Measurements from ENCODE around the gene CTNND2.

The CTNND2 gene

GRCh38 chr5:11153670-11154382 lies 750.4 kb downstream of the CTNND2 start:
- no peak for DNase-seq (ENCODE audit: low spot score)
- no peak for TF ChIP-seq CTCF (IDR thresholded peaks at IDR 0.05; ENCODE audit: borderline replicate concordance, control extremely low read depth, extremely low read depth, insufficient read depth, missing control alignments)
- in situ Hi-C loops (cut with MboI; ENCODE audit: low sequenced_read_pairs, unreplicated experiment), result no loop called here

- no peak for DNase-seq (ENCODE audit: low spot score)
- in situ Hi-C loops (cut with MboI; ENCODE audit: low sequenced_read_pairs, unreplicated experiment), result no loop called here
- TF ChIP-seq CTCF (IDR thresholded peaks at IDR 0.05; ENCODE audit: borderline replicate concordance, control extremely low read depth, extremely low read depth, insufficient read depth, missing control alignments), result no peak
These were observed 751.9 kb downstream of the CTNND2 start for GRCh38 chr5:11152368-11152767.

- no peak for TF ChIP-seq CTCF (IDR thresholded peaks at IDR 0.05; ENCODE audit: borderline replicate concordance, control extremely low read depth, extremely low read depth, insufficient read depth, missing control alignments)
- DNase-seq (ENCODE audit: low spot score), result no peak
- in situ Hi-C loops (cut with MboI; ENCODE audit: low sequenced_read_pairs, unreplicated experiment), result no loop called here
These were observed 753.3 kb downstream of the CTNND2 start for GRCh38 chr5:11150976-11151375.

- no peak for DNase-seq (ENCODE audit: low spot score)
- TF ChIP-seq CTCF (IDR thresholded peaks at IDR 0.05; ENCODE audit: borderline replicate concordance, control extremely low read depth, extremely low read depth, insufficient read depth, missing control alignments), result no peak
- in situ Hi-C loops (cut with MboI; ENCODE audit: low sequenced_read_pairs, unreplicated experiment), result no loop called here
These were observed 755.3 kb downstream of the CTNND2 start for GRCh38 chr5:11148810-11149539.

- in situ Hi-C loops (cut with MboI; ENCODE audit: low sequenced_read_pairs, unreplicated experiment), result no loop called here
- no peak for DNase-seq (ENCODE audit: low spot score)
- TF ChIP-seq CTCF (IDR thresholded peaks at IDR 0.05; ENCODE audit: borderline replicate concordance, control extremely low read depth, extremely low read depth, insufficient read depth, missing control alignments), result no peak
These were observed 758.1 kb downstream of the CTNND2 start for GRCh38 chr5:11146171-11146570.

- TF ChIP-seq CTCF (IDR thresholded peaks at IDR 0.05; ENCODE audit: borderline replicate concordance, control extremely low read depth, extremely low read depth, insufficient read depth, missing control alignments), result no peak
- in situ Hi-C loops (cut with MboI; ENCODE audit: low sequenced_read_pairs, unreplicated experiment), result no loop called here
- DNase-seq (ENCODE audit: low spot score), result no peak
These were observed 760.6 kb downstream of the CTNND2 start for GRCh38 chr5:11143456-11144267.
